ENCODE results near the gene VTN.

VTN gene

DNA sequence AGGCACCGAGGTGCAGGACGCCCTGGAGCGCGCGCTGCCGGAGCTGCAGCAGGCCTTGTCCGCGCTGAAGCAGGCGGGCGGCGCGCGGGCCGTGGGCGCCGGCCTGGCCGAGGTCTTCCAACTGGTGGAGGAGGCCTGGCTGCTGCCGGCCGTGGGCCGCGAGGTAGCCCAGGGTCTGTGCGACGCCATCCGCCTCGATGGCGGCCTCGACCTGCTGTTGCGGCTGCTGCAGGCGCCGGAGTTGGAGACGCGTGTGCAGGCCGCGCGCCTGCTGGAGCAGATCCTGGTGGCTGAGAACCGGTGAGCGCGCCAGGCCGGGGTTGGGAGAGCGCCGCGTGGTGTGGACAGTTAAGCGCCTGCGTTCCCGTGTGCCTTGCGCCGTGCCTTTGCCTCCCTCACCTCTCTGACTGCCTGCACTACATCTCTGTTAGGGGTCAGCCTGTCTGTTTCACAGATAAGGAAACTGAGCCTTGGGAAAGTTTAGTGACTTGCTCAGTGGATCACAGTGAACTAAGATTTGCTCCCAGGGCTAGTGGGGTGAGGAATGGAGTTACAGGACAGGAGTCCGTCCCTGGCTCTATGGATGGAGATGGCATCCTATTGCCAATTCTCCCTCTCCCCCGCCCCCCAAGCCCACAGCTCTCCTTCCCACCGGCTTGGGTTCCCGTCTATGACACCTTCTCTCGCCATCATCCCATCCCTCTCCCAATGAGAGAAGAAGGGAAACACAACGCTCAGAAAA lies 2.3 kb upstream of the VTN start:
- TF ChIP-seq, protein P1, sequence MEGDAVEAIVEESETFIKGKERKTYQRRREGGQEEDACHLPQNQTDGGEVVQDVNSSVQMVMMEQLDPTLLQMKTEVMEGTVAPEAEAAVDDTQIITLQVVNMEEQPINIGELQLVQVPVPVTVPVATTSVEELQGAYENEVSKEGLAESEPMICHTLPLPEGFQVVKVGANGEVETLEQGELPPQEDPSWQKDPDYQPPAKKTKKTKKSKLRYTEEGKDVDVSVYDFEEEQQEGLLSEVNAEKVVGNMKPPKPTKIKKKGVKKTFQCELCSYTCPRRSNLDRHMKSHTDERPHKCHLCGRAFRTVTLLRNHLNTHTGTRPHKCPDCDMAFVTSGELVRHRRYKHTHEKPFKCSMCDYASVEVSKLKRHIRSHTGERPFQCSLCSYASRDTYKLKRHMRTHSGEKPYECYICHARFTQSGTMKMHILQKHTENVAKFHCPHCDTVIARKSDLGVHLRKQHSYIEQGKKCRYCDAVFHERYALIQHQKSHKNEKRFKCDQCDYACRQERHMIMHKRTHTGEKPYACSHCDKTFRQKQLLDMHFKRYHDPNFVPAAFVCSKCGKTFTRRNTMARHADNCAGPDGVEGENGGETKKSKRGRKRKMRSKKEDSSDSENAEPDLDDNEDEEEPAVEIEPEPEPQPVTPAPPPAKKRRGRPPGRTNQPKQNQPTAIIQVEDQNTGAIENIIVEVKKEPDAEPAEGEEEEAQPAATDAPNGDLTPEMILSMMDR (conservative IDR thresholded peaks at IDR 0.05): no peak
- TF ChIP-seq ZFX (IDR thresholded peaks at IDR 0.05): no peak
- H3K27ac ChIP-seq: no peak overlapping the region

DNA sequence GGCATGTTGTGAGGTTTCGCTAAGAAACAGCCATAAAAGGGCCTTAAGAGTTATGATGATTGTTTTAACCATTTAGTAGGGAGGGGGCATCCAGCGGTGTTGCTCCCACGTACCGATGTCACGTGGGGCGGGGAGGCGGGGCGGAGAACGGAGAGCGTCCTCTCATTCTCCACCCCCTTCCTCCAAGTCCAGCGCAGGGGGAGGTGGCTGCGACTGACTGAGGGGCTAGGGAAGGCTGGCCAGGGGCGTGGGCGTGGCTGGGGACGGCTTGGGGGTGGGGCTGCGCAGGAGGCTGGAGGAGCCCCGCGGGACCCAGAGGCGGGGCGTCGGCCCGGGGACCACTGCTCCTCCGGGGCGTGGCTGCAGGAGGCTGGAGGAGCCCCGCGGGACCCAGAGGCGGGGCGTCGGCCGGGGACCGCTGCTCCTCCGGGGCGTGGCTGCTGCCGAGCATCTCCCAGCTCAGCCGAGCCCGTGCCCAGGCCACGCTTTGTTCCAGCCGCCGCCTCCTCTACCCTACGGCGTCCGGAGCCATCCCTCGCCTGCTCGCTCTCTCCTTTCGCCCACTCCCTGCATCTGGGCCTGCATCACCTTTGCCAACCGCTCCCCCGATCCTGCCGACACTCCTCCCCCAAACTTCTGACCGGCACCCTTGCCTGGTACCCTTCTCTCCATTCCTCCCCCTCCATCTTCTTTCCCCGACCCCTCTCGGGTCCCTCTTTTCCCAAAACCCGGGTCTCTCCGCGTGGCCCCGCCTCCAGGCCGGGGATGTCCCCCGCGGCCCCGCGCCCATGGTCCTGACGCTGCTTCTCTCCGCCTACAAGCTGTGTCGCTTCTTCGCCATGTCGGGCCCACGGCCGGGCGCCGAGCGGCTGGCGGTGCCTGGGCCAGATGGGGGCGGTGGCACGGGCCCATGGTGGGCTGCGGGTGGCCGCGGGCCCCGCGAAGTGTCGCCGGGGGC lies 1.4 kb upstream of the VTN start, which contains the start of gene SARM1:
SARM1 (plus strand) TSS at position 450 of the 958 bp plus-strand sequence; CDS start at position 789, 339 bp downstream.
- TF ChIP-seq ZFX (IDR thresholded peaks at IDR 0.05): no peak
- TF ChIP-seq, protein P1 (conservative IDR thresholded peaks at IDR 0.05): no peak
- no peak within 1 kb of the TSS; the same call in 1 of the 2 replicates for H3K27ac ChIP-seq

DNA sequence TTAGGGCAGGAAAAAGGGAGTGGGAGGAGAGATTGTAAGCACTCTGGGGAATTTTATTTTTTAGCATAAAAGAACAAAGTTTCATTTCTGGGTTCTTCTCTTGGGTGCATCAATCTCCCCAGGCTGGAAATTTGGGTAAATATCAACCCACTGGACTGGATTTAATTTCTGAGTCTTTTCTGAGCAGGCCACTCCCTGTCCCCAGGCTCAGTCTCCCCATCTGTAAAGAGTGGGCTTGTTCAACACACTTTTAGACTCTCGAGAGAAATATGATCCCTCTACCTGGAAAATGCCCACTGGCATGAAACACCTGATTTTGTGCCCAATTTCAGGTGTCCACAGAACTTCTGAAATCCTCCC lies 617 bp upstream of the VTN start:
- TF ChIP-seq, protein P1 (conservative IDR thresholded peaks at IDR 0.05): no peak
- TF ChIP-seq ZFX (IDR thresholded peaks at IDR 0.05): no peak

DNA sequence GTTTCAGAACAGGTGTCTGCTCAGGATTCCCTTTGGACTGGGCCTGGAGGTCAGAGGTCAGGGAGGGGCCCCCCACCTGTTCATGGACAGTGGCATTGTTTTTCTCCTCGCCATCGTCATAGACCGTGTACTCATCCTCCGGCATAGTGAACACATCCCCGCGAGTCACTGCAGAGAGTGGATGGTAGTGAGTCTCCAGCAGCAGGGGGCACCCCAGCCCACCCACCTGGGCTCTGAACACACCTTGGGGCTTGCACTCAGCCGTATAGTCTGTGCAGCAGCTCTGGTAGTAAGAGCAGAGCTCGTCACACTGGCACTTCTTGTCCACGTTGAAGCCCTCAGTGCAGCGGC lies 448 bp downstream of the VTN start:
- no peak overlapping the region; the same call in 1 of the 2 replicates for H3K27ac ChIP-seq
- no peak for TF ChIP-seq ZFX (IDR thresholded peaks at IDR 0.05)
- TF ChIP-seq, protein P1 (conservative IDR thresholded peaks at IDR 0.05): no peak

More for the DNA sequence above, 617 bp upstream of the VTN start:
- no peak overlapping the region; the same call in 1 of the 2 replicates for H3K27ac ChIP-seq

DNA sequence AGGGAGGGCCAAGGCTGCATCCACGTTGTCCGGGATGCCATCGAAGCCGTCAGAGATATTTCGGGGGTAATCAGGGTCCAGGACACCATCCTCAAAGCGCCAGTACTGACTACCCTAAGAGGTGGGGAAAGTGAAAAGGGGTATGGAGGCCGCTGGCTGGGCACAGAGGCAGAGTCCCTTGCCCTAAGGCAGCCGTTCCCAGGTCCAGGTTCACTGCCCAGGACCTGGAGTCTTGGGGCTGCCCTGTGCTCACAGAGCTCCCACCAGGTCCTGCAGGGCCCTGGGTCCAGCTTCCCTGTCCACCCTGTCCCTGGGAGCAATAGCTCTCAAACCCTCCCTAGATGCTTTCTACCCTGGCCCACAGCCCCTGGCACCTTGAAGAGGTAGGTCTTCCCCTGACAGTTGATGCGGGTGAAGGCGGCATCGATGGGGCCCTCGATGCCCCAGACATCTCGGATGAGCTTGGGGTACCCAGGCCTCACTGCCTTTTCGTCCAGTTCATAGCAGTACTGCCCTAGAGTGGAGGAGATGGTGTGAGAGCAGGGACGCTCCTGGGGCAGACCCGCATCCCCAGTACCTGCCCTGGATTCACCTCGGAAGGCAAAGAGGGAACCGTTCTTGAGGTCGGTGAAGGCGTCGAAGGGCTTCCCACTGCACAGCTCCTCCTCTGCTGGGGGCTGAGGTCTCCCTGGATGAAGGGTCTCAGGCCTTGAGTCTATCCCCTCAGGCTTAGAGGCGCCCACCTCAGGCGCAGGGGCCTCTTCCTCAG lies 1.0 kb downstream of the VTN start:
- no peak overlapping the region for H3K27ac ChIP-seq
- TF ChIP-seq, protein P1 (conservative IDR thresholded peaks at IDR 0.05): no peak
- TF ChIP-seq ZFX (IDR thresholded peaks at IDR 0.05): no peak

DNA sequence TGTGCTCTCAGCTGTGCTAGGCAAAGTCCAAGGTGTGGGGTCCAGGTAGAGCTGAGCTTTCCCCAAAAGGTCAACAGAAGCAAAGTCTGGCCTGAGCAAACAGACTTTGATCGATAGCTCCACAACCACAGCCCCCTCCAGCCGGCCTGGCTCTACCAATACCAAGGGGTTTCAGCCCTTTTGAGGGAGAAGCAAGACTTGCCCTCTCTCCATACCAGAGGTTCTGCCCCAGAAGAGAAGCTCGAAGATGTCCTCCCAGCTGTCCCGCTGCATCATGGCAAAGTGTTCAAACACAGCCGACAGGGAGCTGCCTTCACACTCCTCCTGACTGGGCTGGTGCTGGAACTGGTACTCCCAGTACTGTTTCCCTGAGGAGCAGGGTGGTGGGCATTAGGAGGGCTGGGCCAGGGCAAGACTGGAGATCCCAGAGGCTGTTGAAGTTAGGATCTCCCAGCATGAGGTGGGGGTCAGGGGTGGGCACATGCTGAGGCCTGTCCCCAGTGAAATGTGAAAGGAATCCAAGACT lies 1.7 kb downstream of the VTN start:
- TF ChIP-seq, protein P1 (conservative IDR thresholded peaks at IDR 0.05): no peak
- no peak for TF ChIP-seq ZFX (IDR thresholded peaks at IDR 0.05)

More for the DNA sequence above, 1.7 kb downstream of the VTN start:
- no peak overlapping the region for H3K27ac ChIP-seq
